Hematopoietic multipotent progenitor cell treated with erythropoietin and hydrocortisone succinate and interleukin-3 and kit ligand, for 4 days (in vitro differentiated cells): ENCODE results near the gene BTG3.

Experiments
- DNase-seq: peaks from one replicate; pipeline ENCODE4 v3.0.0-alpha.2; 2015

BTG3 gene

GRCh38 chr21:17612565-17613241 lies at the start of gene BTG3:
Gene BTG3, minus strand, starts transcription at chr21:17612901. Its CDS starts 3,757 bp downstream, at chr21:17609144.
- peak; percentile 94 for DNase-seq

GRCh38 chr21:17660862-17661261 lies 48.2 kb upstream of the BTG3 start:
- DNase-seq = no peak

- DNase-seq = no peak
Measured at GRCh38 chr21:17660452-17660851, 47.8 kb upstream of the BTG3 start.

- DNase-seq = no peak
Measured at GRCh38 chr21:17658931-17659330, 46.2 kb upstream of the BTG3 start.

GRCh38 chr21:17651526-17651925 lies 38.8 kb upstream of the BTG3 start:
- no peak for DNase-seq

DNA sequence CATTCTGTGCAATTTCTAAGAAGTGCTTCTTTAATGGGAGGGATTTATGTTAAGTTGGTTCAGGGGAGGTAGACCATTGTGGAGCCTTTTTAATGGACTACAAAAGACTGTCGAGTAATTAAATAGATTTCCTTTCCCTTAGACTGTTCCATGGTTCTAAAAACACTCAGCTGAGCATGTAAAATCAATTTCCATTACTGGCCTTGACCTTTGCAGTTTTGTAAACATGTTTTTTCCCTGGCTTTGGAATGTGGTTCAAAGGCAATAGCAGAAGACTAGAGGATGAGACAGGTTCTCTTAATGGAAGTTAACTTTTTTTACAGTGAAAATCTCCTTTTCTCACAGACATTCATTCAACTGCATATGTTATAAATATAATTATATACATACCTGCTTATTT lies 37.6 kb upstream of the BTG3 start:
- DNase-seq = no peak

DNA sequence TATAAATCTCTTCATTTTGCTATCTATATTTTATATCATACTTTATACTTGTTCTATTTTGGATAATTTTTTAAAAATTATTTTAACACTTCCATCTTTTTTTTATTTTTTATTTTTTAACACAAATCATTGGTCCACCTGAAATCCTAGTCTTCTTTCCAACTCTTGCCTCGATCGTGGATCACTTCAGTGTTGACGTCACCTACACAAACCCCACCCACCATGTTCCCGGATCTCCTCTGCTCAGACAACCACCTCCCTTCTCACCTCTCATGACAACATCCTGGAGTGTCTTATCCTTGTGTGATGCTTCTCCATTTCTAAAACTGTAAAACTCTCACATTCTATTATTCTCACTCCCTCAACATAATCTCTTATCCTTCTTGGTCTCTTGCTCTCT lies 34.1 kb upstream of the BTG3 start:
- no peak for DNase-seq

GRCh38 chr21:17644186-17644585 lies 31.5 kb upstream of the BTG3 start:
- DNase-seq = no peak

GRCh38 chr21:17640821-17641220 lies 28.1 kb upstream of the BTG3 start:
- no peak for DNase-seq

GRCh38 chr21:17636711-17637110 lies 24.0 kb upstream of the BTG3 start:
- no peak for DNase-seq

DNA sequence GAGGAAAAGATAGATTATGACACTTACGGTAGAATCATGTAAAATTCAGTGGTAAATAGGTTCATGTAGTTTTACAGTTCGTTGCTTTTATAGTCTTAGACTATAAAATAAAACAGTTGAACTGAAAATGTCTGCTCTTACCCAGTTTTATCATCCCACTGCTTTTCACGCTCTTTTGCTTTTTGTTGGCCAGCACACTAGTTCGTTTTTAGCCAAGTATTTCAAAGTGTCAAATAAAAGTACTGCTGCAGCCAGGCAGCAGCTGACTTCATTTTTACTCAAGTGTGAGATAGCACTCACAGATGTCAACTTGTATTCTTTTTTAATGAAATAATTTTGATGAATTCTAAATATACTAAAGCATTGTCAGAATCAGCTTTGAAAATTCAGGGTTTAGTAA lies 18.5 kb upstream of the BTG3 start:
- no peak for DNase-seq

DNA sequence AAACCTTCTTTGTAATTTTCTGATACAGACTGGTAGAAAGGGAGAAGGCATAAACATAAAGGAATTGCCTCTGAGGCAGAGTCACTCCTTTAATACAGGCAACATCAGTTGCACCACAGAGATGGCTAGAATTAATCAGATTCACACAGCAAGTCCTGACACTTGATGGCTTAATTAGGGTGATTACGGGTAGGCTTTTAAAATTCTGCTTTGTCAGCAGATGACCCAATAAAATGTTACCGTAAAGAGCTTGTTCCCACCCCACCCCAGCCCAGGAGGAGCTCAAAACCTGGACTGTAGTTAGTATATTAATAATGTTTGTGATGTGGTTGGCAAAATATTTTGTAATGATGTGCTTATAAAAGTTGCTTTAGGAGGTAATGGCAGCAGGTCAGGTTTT lies 9.3 kb upstream of the BTG3 start:
- no peak for DNase-seq

GRCh38 chr21:17616831-17617230 lies 4.1 kb upstream of the BTG3 start:
- no peak for DNase-seq

- peak; percentile 45 for DNase-seq
Measured at GRCh38 chr21:17613242-17613676, 558 bp upstream of the BTG3 start.

DNA sequence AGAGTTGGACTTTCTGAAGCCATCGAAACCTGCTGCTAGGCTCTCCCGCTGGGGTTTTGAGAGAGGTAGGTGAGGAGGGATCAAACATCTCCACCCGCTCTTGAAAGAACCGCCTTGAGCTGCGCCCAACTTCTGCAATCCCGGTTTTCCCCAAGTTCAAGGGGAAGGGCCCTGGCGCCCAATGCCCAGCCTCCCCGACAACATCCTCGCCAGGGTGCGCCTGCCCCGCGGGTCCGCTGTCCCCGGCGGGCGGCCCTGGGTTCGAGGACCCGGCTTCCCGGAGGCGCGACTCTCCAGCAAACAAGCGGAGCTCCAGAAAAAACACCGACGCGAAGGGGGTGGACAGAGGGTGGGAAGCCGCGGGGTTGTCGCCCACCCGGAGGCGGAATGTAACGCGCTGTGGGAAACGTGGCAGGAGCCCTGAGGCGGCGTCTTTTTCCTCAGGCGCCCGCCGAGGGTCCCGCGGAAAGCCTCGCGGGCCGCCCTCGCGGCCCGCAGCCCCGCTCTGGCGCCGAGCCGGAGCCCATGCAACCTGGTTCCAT lies 607 bp downstream of the BTG3 start:
- peak; percentile 42 for DNase-seq

DNA sequence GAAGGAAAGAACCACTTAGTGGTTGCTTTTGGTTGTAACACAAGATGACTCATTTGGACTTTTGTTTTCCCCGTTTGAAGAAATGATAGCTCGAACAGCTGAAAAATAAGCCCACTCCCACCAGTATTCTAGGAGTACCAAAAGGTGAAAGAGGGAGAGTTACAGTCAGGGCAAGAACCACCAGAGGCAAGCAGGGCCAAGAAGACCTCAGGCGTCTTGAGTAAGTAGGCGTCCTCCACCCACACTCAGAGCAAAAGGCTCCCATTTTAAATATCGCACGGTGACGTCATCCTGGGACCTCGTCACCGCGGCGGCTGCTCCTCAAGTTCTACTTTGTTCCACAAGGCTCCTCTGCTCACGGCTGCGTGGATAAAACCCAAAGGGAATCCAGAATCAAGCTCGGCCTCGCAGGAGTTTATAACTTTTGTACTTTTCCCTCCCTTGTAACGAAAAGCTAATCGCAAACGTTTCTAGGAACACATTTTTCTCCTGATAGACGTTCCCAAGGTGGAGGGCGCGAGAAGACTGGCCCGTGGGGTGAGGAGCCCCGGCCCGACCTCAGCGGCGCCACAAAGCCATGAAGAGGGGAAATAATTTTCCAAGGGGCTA lies 1.2 kb downstream of the BTG3 start:
- DNase-seq = peak; percentile 94

GRCh38 chr21:17610911-17611310 lies 1.8 kb downstream of the BTG3 start:
- peak; percentile 14 for DNase-seq

GRCh38 chr21:17609681-17610080 lies 3.0 kb downstream of the BTG3 start:
- DNase-seq = no peak

GRCh38 chr21:17607684-17608083 lies 5.0 kb downstream of the BTG3 start:
- DNase-seq = no peak

DNA sequence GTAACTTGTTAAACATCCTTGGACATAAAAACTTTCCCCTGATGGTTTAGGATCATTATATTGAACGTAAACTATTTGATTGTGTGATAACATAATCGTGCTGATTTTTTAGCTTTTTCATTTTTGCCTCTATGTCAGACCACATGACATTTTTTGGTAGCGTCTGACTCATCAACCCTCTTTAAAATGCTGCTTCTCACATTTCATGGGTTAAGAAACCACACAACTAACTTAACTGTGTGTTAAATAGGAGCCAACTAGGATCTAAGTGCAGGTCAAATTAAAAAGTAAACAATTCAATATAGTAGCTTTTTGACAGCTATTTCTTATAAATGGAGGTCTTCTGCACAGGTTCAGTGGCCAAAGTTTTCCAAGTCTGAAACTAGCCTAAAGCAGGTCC lies 9.8 kb downstream of the BTG3 start:
- no peak for DNase-seq

DNA sequence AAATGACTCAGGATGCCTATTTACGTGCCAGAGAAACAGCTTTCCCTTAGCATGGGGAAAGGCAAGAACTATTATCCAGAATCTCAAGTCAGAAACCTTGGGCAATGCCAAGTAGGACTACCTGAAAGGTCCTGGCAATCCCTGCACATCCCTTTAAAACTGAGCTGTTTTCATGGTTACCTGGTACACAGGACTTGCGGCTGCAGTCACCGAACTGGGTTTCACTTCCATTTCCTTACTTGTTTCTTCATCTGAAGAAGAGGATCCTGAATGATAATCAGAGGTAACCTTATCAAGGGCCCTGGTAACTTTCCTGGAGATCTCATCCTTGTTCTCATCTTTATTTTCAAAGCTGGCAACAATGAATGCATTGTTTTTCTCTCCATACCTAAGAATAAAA lies 14.3 kb downstream of the BTG3 start:
- DNase-seq = no peak

GRCh38 chr21:17597680-17598079 lies 15.0 kb downstream of the BTG3 start:
- DNase-seq = no peak

GRCh38 chr21:17590430-17590829 lies 22.3 kb downstream of the BTG3 start:
- DNase-seq = no peak

GRCh38 chr21:17585875-17586450 lies 26.7 kb downstream of the BTG3 start:
- DNase-seq = peak; percentile 76
